Endothelial cell of umbilical vein (primary cell): ENCODE data around the gene DNAJC8. TPM values are rescaled to one million over a fixed set of nuclear protein-coding genes. Genes with fewer than 3 reads are reported as not detected.

Experiments used
- BruUV-seq: library from RNA; stranded (reverse); fragments of 400-500 nt; replicated peaks from 2 replicates; lab custom pipeline; 2021; lab: Mats Ljungman, UMichigan
- CTCF ChIA-PET: fragments of 300-600, 350-600 bp; sonication (Branson Sonifier 250); formaldehyde crosslinking; loops from one replicate; lab custom pipeline; 2021; ENCODE audit warnings: antibody characterized with exemption, inconsistent platforms; lab: Charles Lee
- POLR2A ChIA-PET: fragments of 300-600, 350-600 bp; sonication (Branson Sonifier 250); formaldehyde crosslinking; loops from one replicate; lab custom pipeline; 2021; ENCODE audit warnings: antibody characterized with exemption, inconsistent platforms; lab: Charles Lee
- DNase-seq: peaks from one replicate; pipeline ENCODE4 v3.0.0-alpha.2; 2011; ENCODE audit warnings: low read depth, low spot score
- FAIRE-seq: peaks from 2 replicates; lab custom pipeline; 2011; peaks lifted over from hg19 to GRCh38; lab: Jason Lieb, UNC
- H2AFZ ChIP-seq: 2 replicates; pipeline ENCODE4 v1.6.0; 2012; ENCODE audit warnings: low read depth, low read length, control low read depth, inconsistent platforms
- H3K27ac ChIP-seq: 2 replicates; pipeline ENCODE4 v1.5.1; 2011; ENCODE audit warnings: low read depth, mild to moderate bottlenecking, control low read depth, low read length, moderate library complexity; ENCODE audit not compliant: insufficient read depth
- H3K27me3 ChIP-seq, 2 experiments: 2 replicates each; pipeline versions ENCODE4 v1.6.0 to v1.6.1; 2011; ENCODE audit warnings: low read length in 2 of 2, mixed read lengths in 1 of 2; ENCODE audit not compliant: control insufficient read depth in 2 of 2, insufficient read depth in 2 of 2
- H3K36me3 ChIP-seq, 2 experiments: 2 replicates in 1 of 2; 3 replicates in 1 of 2; pipeline ENCODE4 v1.5.1; 2011; ENCODE audit warnings: low read length in 2 of 2, mild to moderate bottlenecking in 1 of 2, moderate library complexity in 1 of 2; ENCODE audit not compliant: control insufficient read depth in 2 of 2, insufficient read depth in 2 of 2; ENCODE audit errors: extremely low read depth in 1 of 2
- H3K4me1 ChIP-seq: 3 replicates; pipeline ENCODE4 v1.5.1; 2011; ENCODE audit warnings: mild to moderate bottlenecking, low read length; ENCODE audit not compliant: control insufficient read depth, insufficient read depth; ENCODE audit errors: extremely low read depth
- H3K4me2 ChIP-seq: 2 replicates; pipeline ENCODE4 v1.6.1; 2011; ENCODE audit warnings: low read length, control low read depth, mixed read lengths; ENCODE audit not compliant: insufficient read depth
- H3K4me3 ChIP-seq, 3 experiments: fragments of 200-600 bp in 1 of 3; sonication (generic), shearing (Covaris generic) in 1 of 3; replicated peaks in 1 of 3; 2 replicates each; pipeline ENCODE4 v1.5.1; 2011 to 2016; ENCODE audit warnings: control low read depth in 3 of 3, low read length in 3 of 3, mild to moderate bottlenecking in 2 of 3, inconsistent platforms in 1 of 3, low read depth in 1 of 3, moderate library complexity in 1 of 3; ENCODE audit not compliant: insufficient read depth in 1 of 3
- H3K79me2 ChIP-seq: 2 replicates; pipeline ENCODE4 v1.6.0; 2012; ENCODE audit warnings: low read length, inconsistent platforms; ENCODE audit not compliant: control insufficient read depth, insufficient read depth
- H3K9ac ChIP-seq: replicated peaks from 2 replicates; pipeline ENCODE3; 2011; ENCODE audit warnings: low read length, control low read depth; ENCODE audit not compliant: insufficient read depth; ENCODE audit errors: extremely low read depth
- H3K9me1 ChIP-seq: replicated peaks from 3 replicates; pipeline ENCODE4 v1.6.0; 2011; ENCODE audit warnings: mild to moderate bottlenecking, low read length; ENCODE audit not compliant: control insufficient read depth, insufficient read depth; ENCODE audit errors: extremely low read depth
- H3K9me3 ChIP-seq: replicated peaks from 2 replicates; pipeline ENCODE4 v1.5.1; 2012; ENCODE audit warnings: low read length, inconsistent platforms; ENCODE audit not compliant: control insufficient read depth, insufficient read depth
- H4K20me1 ChIP-seq: replicated peaks from 2 replicates; pipeline ENCODE3; 2011; ENCODE audit warnings: mild to moderate bottlenecking, low read length; ENCODE audit not compliant: control insufficient read depth, insufficient read depth; ENCODE audit errors: extremely low read depth
- CTCF ChIP-seq, 2 donors: IDR thresholded peaks; 1 replicate in 1 of 2; 2 replicates in 1 of 2; pipeline ENCODE4 v1.5.1; 2011; ENCODE audit warnings: low read length in 2 of 2, mild to moderate bottlenecking in 2 of 2, moderate library complexity in 2 of 2, control low read depth in 1 of 2, inconsistent platforms in 1 of 2, low read depth in 1 of 2; ENCODE audit not compliant: insufficient read depth in 1 of 2; ENCODE audit errors: extremely low read depth in 1 of 2
- EZH2 ChIP-seq: IDR thresholded peaks from 2 replicates; pipeline ENCODE4 v1.6.1; 2012; ENCODE audit warnings: borderline replicate concordance, low read depth, mild to moderate bottlenecking, moderate library complexity, low read length, inconsistent platforms; ENCODE audit not compliant: severe bottlenecking
- FOS ChIP-seq: IDR thresholded peaks from 2 replicates; pipeline ENCODE4 v1.6.1; 2011; ENCODE audit warnings: mild to moderate bottlenecking, low read length, moderate library complexity, borderline replicate concordance; ENCODE audit not compliant: insufficient read depth
- GATA2 ChIP-seq: IDR thresholded peaks from 2 replicates; pipeline ENCODE4 v1.7.0; 2011; ENCODE audit warnings: low read depth, mild to moderate bottlenecking, moderate library complexity, mixed read lengths, low read length; ENCODE audit not compliant: insufficient read length, insufficient read depth
- JUN ChIP-seq: IDR thresholded peaks from 2 replicates; pipeline ENCODE4 v1.6.1; 2011; ENCODE audit warnings: borderline replicate concordance, low read depth; ENCODE audit not compliant: insufficient read length, insufficient read depth
- MAX ChIP-seq: IDR thresholded peaks from 2 replicates; pipeline ENCODE4 v1.6.1; 2011; ENCODE audit not compliant: insufficient read depth, insufficient read length
- MYC ChIP-seq: IDR thresholded peaks from one replicate; pipeline ENCODE4 v1.6.1; 2011; ENCODE audit warnings: mild to moderate bottlenecking, low read depth, low read length
- POLR2A ChIP-seq: IDR thresholded peaks from 2 replicates; pipeline ENCODE4 v1.6.1; 2012; ENCODE audit warnings: low read depth, mild to moderate bottlenecking, control low read depth, low read length
- POLR2AphosphoS5 ChIP-seq: IDR thresholded peaks from 2 replicates; pipeline ENCODE4 v1.6.1; 2012; ENCODE audit warnings: low read depth, mild to moderate bottlenecking, control low read depth, low read length, moderate library complexity; ENCODE audit not compliant: insufficient read depth
- dilution Hi-C: fragments of 300-500 bp; cut with MboI; formaldehyde crosslinking; loops from one replicate; pipeline ENCODE4 v1.15.0; 2019; ENCODE audit warnings: low sequenced_read_pairs; ENCODE audit not compliant: extremely low pct_ligation_motif_present
- intact Hi-C: fragments of 100-400 bp; cut with micrococcal nuclease; formaldehyde crosslinking; loops from one replicate; pipeline ENCODE4 v1.10.0; 2022
- polyA plus RNA-seq, 4 experiments: library from polyadenylated mRNA; depleted of rRNA in 3 of 4; stranded (reverse) in 3 of 4; unstranded in 1 of 4; fragments of >200 nt; gene quantifications; 2 replicates each; pipeline versions ENCODE4 v1.2.1 to v1.2.3, GENCODE V29; 2011 to 2012; ENCODE audit warnings: missing spikeins in 1 of 4
- total RNA-seq: library from RNA; stranded (reverse); gene quantifications from 2 replicates; pipeline ENCODE4 v1.2.3, GENCODE V29; 2021

Gene DNAJC8
- total and polyA plus RNA-seq, 2 donors (not counting 3 experiments of a cell fraction or from before 2014, with no cell fraction given) = 71.0 to 106 TPM

GRCh38 chr1:28173980-28174297 lies 58.9 kb downstream of the DNAJC8 start:
- no peaks in the 10 kb centered on the region for H3K9me1 ChIP-seq
- H3K27me3 ChIP-seq = no peaks in the 10 kb centered on the region
- H3K79me2 ChIP-seq = no peaks in the 10 kb centered on the region
- H3K9me3 ChIP-seq = no peaks in the 10 kb centered on the region
- no peak overlapping the region for H3K4me3 ChIP-seq
- TF ChIP-seq GATA2 (no peak), MYC (no peak), FOS (no peak)
- POLR2A ChIA-PET = no interaction called here
- CTCF ChIA-PET = no interaction called here
- H4K20me1 ChIP-seq = no peaks in the 10 kb centered on the region
- BruUV-seq = no TSS peak
- no peak for FAIRE-seq
- no peak overlapping the region for H2AFZ ChIP-seq
- no peak overlapping the region for H3K27ac ChIP-seq
- H3K4me1 ChIP-seq = no peaks in the 10 kb centered on the region
- dilution Hi-C loops = no loop called here
- no peak overlapping the region for H3K9ac ChIP-seq
- no peak for DNase-seq
- intact Hi-C loops = no loop called here
- H3K36me3 ChIP-seq = no peaks in the 10 kb centered on the region
- H3K4me2 ChIP-seq = no peak overlapping the region

- no peaks in the 10 kb centered on the region for H3K79me2 ChIP-seq
- H3K27me3 ChIP-seq = no peaks in the 10 kb centered on the region
- H3K36me3 ChIP-seq = no peaks in the 10 kb centered on the region
- no peak overlapping the region for H3K4me2 ChIP-seq
- DNase-seq = no peak
- H3K27ac ChIP-seq = no peak overlapping the region
- no TSS peak for BruUV-seq
- POLR2A ChIA-PET = interaction anchor here (0.9 kb wide), 1 partner anchor 155 kb away, joined by 4 read pairs; the partner anchor contains the start of gene MED18
- dilution Hi-C loops (no loop called here), intact Hi-C loops (no loop called here)
- CTCF ChIA-PET = interaction anchor here (0.6 to 1.0 kb wide), 2 partner anchors 82 to 404 kb away, joined by 3 to 4 read pairs; no protein-coding TSS in a partner anchor
- no peak for FAIRE-seq
- H3K4me1 ChIP-seq = no peaks in the 10 kb centered on the region
- TF ChIP-seq FOS (no peak), JUN (no peak), GATA2 (no peak), POLR2A (no peak), MAX (no peak), CTCF (IDR thresholded peaks at IDR 0.05; ENCODE audit: extremely low read depth in 1 of 2, insufficient read depth in 1 of 2, low read depth in 1 of 2, low read length in 2 of 2) (no peak), POLR2AphosphoS5 (no peak), EZH2 (no peak), MYC (no peak)
- no peak overlapping the region for H3K4me3 ChIP-seq
- H2AFZ ChIP-seq = no peak overlapping the region
- H3K9me3 ChIP-seq = no peaks in the 10 kb centered on the region
- H3K9ac ChIP-seq = no peak overlapping the region
- H3K9me1 ChIP-seq = no peaks in the 10 kb centered on the region
- H4K20me1 ChIP-seq = no peaks in the 10 kb centered on the region
Measured at GRCh38 chr1:28173151-28173979, 59.5 kb downstream of the DNAJC8 start.
